Thyroid gland (tissue), 4 donors: ENCODE data around the gene ETV6. TPM values are rescaled to one million over a fixed set of nuclear protein-coding genes. Genes with fewer than 3 reads are reported as not detected.
A peak's percentile ranks its signal among the peaks of the same experiment; 100 is the strongest.

Experiments used
- DNase-seq, 2 donors: peaks; one replicate each; pipeline ENCODE4 v3.0.0-alpha.2; 2019
- H3K27ac ChIP-seq, 3 donors: fragments of 200-600 bp; sonication (generic); 1 replicate in 2 of 3; 2 replicates in 1 of 3; pipeline ENCODE4 v1.5.1; 2016 to 2019; ENCODE audit warnings: mild to moderate bottlenecking in 1 of 3, moderate library complexity in 1 of 3
- H3K27me3 ChIP-seq: fragments of 200-600 bp; sonication (generic); one replicate; pipeline ENCODE4 v1.5.1; 2019
- H3K36me3 ChIP-seq, 2 donors: fragments of 200-600 bp; sonication (generic); one replicate each; pipeline ENCODE4 v1.5.1; 2016 to 2019
- H3K4me1 ChIP-seq, 2 donors: fragments of 200-600 bp; sonication (generic); one replicate each; pipeline ENCODE4 v1.5.1; 2017 to 2019
- H3K4me3 ChIP-seq, 3 donors: fragments of 200-600 bp; sonication (generic); replicated peaks in 1 of 3; 1 replicate in 2 of 3; 2 replicates in 1 of 3; pipeline ENCODE4 v1.5.1; 2016; ENCODE audit warnings: mild to moderate bottlenecking in 1 of 3
- H3K9me3 ChIP-seq: fragments of 200-600 bp; sonication (generic); one replicate; pipeline ENCODE4 v1.5.1; 2017
- CTCF ChIP-seq, 6 experiments: fragments of 200-600 bp in 3 of 6; fragments of 450-650 bp in 3 of 6; sonication (generic) in 3 of 6; IDR thresholded peaks; one replicate each; pipeline ENCODE4 v1.5.1; 2016 to 2019; ENCODE audit warnings: antibody characterized with exemption in 6 of 6, mild to moderate bottlenecking in 2 of 6, inconsistent platforms in 1 of 6, moderate library complexity in 1 of 6
- POLR2A ChIP-seq, 2 donors: fragments of 450-650 bp; IDR thresholded peaks; one replicate each; pipeline ENCODE4 v1.6.1; 2017; ENCODE audit warnings: antibody characterized with exemption in 2 of 2, mild to moderate bottlenecking in 2 of 2, moderate library complexity in 1 of 2
- WGBS, 2 donors: methylation state at CpG; one replicate each; pipeline ENCODE4 v1.1.5; 2017; 5-methylcytosine and 5-hydroxymethylcytosine counted together
- intact Hi-C: fragments of 100-400 bp; cut with DNase I; formaldehyde crosslinking; loops from one replicate; pipeline ENCODE4 v1.15.1; 2023
- total RNA-seq, 4 donors: library from RNA; depleted of rRNA; stranded (reverse); fragments of >200 nt; gene quantifications; one replicate each; pipeline ENCODE4 v1.2.3, GENCODE V29; 2016

The ETV6 gene
- total RNA-seq, 4 donors from 2014 or later: 16.6 to 35.6 (median 17.2) TPM

- no peak overlapping the region for H3K27ac ChIP-seq
- no peaks in the 10 kb centered on the region for H3K36me3 ChIP-seq
- intact Hi-C loops: no loop called here
- H3K27me3 ChIP-seq: no peaks in the 10 kb centered on the region
- no peak for TF ChIP-seq POLR2A (IDR thresholded peaks at IDR 0.05)
- no peak for TF ChIP-seq CTCF (IDR thresholded peaks at IDR 0.05)
- no peaks in the 10 kb centered on the region for H3K9me3 ChIP-seq
- WGBS, 2 donors: 73 to 76% methylated on average over 5 of the region's 5 CpGs
- no peak for DNase-seq
- peaks cover 8 to 13% of the 10 kb centered on the region in 2 donors for H3K4me1 ChIP-seq
- H3K4me3 ChIP-seq: no peak overlapping the region
Measured at GRCh38 chr12:11694528-11694927, 45.1 kb downstream of the ETV6 start.

DNA sequence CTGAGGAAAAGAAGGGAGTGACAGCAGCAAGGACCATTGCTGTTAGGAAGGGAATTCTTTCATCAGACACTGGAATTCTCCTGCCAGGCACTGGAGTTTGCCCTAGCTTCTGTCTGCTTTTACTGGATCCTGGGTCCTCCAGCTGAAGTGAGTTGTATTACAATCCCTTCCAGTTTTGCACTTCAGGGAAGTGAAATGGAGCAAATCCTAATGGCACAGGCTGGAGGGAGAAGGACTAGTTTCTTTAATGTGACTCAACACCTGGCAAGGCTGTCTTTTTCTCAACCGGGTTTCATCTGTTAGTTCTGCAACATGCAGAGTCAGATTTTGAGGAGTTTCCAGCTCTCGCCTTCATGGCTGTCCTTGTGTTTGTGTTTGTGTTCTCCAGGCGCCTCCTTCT lies 45.8 kb downstream of the ETV6 start:
- peak overlapping the region in 1 of 3 donors; percentile 50 for H3K27ac ChIP-seq
- no peaks in the 10 kb centered on the region for H3K9me3 ChIP-seq
- peak; percentile 47 to 56 for DNase-seq
- H3K27me3 ChIP-seq: no peaks in the 10 kb centered on the region
- H3K36me3 ChIP-seq: no peaks in the 10 kb centered on the region
- no peak overlapping the region for H3K4me3 ChIP-seq
- intact Hi-C loops: no loop called here
- peaks cover 8 to 13% of the 10 kb centered on the region in 2 donors for H3K4me1 ChIP-seq
- peak in 1 of 6 experiments; percentile 18 for TF ChIP-seq CTCF (IDR thresholded peaks at IDR 0.05)
- TF ChIP-seq POLR2A (IDR thresholded peaks at IDR 0.05): no peak
- 61 to 62% methylated on average over 3 of the region's 3 CpGs for WGBS, 2 donors

- TF ChIP-seq POLR2A (IDR thresholded peaks at IDR 0.05) (no peak), CTCF (IDR thresholded peaks at IDR 0.05) (no peak)
- no peak for DNase-seq
- intact Hi-C loops: no loop called here
- H3K4me3 ChIP-seq: no peak overlapping the region
- H3K9me3 ChIP-seq: no peaks in the 10 kb centered on the region
- WGBS, 2 donors: 93 to 94% methylated on average over 3 of the region's 3 CpGs
- no peaks in the 10 kb centered on the region for H3K27me3 ChIP-seq
- H3K4me1 ChIP-seq: peaks cover 8 to 15% of the 10 kb centered on the region in 2 donors
- H3K36me3 ChIP-seq: no peaks in the 10 kb centered on the region
- H3K27ac ChIP-seq: no peak overlapping the region
Measured at GRCh38 chr12:11696084-11696483, 46.6 kb downstream of the ETV6 start.

- Histone ChIP-seq H3K4me1 (peaks cover 8 to 16% of the 10 kb centered on the region in 2 donors), H3K4me3 (no peak overlapping the region), H3K9me3 (no peaks in the 10 kb centered on the region), H3K36me3 (no peaks in the 10 kb centered on the region), H3K27ac (no peak overlapping the region), H3K27me3 (no peaks in the 10 kb centered on the region)
- TF ChIP-seq POLR2A (IDR thresholded peaks at IDR 0.05) (no peak), CTCF (IDR thresholded peaks at IDR 0.05) (no peak)
- intact Hi-C loops: no loop called here
- 98 to 99% methylated on average over 5 of the region's 5 CpGs for WGBS, 2 donors
- DNase-seq: no peak
Measured at GRCh38 chr12:11697131-11697530, 47.7 kb downstream of the ETV6 start.

DNA sequence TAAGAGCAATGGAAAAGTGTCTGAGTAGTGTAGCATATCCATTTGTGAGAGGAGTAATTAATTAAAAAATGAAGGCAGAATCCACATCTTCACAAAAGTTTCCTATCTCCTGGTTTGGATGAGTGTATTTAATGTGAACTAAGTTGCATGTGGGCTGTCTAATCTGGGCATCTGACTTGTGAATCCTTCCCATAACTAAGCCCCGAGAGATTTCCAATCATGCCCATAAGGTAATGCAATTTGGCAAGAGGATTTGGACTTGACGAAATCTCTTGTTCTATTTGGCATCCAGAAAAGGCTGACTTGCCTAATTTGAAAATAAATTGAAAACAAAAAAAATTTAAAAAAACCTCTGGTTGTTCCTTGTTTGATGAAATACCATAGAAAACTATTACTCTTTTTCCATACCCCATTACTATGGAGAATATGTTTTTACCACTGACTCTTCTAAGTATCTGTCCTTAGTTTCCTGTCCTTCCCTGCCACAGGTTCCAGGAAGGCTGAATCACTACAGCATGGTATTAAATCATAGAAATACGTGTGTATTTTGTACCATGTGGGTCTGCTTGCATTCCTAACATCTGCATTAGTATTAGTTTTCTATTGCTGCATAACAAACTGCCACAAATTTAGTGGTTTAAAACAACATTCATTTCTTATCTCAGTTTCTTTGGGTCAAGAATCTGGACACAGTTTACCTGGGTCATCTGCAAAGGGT lies 48.4 kb downstream of the ETV6 start:
- no peak for TF ChIP-seq CTCF (IDR thresholded peaks at IDR 0.05)
- TF ChIP-seq POLR2A (IDR thresholded peaks at IDR 0.05): no peak
- H3K27ac ChIP-seq: no peak overlapping the region
- peaks cover 8 to 16% of the 10 kb centered on the region in 2 donors for H3K4me1 ChIP-seq
- WGBS, 2 donors: 81 to 92% methylated on average over 3 of the region's 3 CpGs
- H3K9me3 ChIP-seq: no peaks in the 10 kb centered on the region
- H3K4me3 ChIP-seq: no peak overlapping the region
- no peak for DNase-seq
- H3K27me3 ChIP-seq: no peaks in the 10 kb centered on the region
- H3K36me3 ChIP-seq: no peaks in the 10 kb centered on the region
- intact Hi-C loops: no loop called here
